ENCODE data around the gene USP49. TPM values are rescaled to one million over a fixed set of nuclear protein-coding genes. Genes with fewer than 3 reads are reported as not detected.
A peak's percentile ranks its signal among the peaks of the same experiment; 100 is the strongest.

Gene USP49
- total and polyA plus RNA-seq, 11 donors: 0.87 to 3.4 (median 1.7) TPM

DNA sequence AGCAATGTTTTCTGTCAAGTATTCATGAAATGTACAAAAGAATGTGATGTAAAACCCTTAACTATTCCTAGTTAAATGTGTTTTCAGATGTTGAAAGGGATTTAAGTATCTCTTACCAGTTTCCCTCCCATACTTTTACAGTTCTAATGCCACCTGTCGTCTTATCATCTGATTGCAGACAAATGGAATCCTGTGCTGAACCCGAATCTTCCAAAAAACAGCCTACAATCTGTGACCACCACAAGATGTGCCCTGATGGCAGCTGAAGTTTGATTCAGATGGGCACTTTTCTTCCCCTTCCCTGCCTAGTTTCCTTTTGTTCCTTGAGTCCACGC is 105.8 kb downstream of the USP49 start:
- Histone ChIP-seq H3K4me3 (peak overlapping the region in 1 of 12 donors; percentile 88), H3K36me3 (peaks cover 0 to 61% (median 42%) of the 10 kb centered on the region in 9 donors), H3K27ac (peak overlapping the region in 1 of 12 donors; percentile 3), H3K4me1 (peaks cover 12 to 58% (median 36%) of the 10 kb centered on the region in 12 donors), H3K27me3 (no peaks in the 10 kb centered on the region), H3K9me3 (no peaks in the 10 kb centered on the region)
- 58 to 66% (median 61%) methylated on average over 3 of the region's 3 CpGs for WGBS, 4 donors
- intact Hi-C loops (cut with DNase I): loop anchor here in 8 of 10 donors (5.0 to 10.0 kb wide), 11 partner anchors 85 to 775 kb away; partner anchors contain the start of genes BYSL (in 3 of the 8), MED20 (in 3 of the 8), MRPS10 (in 2 of the 8) and USP49 (in 2 of the 8)
- ATAC-seq (no peak), DNase-seq (no peak)
- TF ChIP-seq, protein P1, sequence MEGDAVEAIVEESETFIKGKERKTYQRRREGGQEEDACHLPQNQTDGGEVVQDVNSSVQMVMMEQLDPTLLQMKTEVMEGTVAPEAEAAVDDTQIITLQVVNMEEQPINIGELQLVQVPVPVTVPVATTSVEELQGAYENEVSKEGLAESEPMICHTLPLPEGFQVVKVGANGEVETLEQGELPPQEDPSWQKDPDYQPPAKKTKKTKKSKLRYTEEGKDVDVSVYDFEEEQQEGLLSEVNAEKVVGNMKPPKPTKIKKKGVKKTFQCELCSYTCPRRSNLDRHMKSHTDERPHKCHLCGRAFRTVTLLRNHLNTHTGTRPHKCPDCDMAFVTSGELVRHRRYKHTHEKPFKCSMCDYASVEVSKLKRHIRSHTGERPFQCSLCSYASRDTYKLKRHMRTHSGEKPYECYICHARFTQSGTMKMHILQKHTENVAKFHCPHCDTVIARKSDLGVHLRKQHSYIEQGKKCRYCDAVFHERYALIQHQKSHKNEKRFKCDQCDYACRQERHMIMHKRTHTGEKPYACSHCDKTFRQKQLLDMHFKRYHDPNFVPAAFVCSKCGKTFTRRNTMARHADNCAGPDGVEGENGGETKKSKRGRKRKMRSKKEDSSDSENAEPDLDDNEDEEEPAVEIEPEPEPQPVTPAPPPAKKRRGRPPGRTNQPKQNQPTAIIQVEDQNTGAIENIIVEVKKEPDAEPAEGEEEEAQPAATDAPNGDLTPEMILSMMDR (IDR thresholded peaks at IDR 0.05): no peak
- TF ChIP-seq POLR2A (IDR thresholded peaks at IDR 0.05): no peak

DNA sequence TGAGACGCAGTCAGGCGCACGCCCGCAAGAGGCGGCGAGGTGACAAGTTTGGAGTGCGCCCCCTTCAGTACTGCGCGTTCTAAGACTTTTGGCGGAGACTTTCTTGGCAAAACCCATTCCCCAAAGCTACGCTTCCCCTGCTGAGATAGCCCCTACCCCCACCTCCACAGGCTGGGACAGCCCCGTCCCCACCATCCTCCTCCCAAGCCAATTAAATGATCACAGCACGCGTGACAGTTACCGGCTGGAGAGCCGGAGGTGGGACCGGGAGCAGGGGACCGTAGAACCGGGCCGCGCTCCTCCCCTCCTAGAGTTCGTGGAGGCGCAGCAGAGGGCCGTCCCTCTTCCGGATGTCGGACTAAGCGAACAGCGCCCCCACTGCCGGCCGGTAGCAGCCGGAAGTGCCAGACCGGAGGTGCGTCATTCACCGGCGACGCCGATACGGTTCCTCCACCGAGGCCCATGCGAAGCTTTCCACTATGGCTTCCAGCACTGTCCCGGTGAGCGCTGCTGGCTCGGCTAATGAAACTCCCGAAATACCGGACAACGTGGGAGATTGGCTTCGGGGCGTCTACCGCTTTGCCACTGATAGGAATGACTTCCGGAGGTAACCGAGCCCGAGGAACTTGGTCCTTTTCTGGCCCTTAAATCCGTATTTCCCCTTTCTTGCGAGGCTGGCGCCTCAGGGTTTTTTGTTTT is 107.8 kb downstream of the USP49 start, which contains the start of gene TOMM6:
Gene TOMM6, plus strand, starts transcription at position 476 of the 699 bp plus-strand sequence. Its CDS starts 4 bp downstream, at position 480.
- TF ChIP-seq, protein P1 (IDR thresholded peaks at IDR 0.05): peak; percentile 77 to 97 (median 90)
- TF ChIP-seq POLR2A (IDR thresholded peaks at IDR 0.05): peak in 1 of 2 donors; percentile 82
- Histone ChIP-seq H3K27me3 (no peaks in the 10 kb centered on the region), H3K27ac (peak within 1 kb of the TSS; percentile 83 to 99 (median 94)), H3K36me3 (peaks cover 0 to 46% (median 37%) of the 10 kb centered on the region in 9 donors), H3K4me3 (peak within 1 kb of the TSS; percentile 43 to 99 (median 88)), H3K9me3 (no peaks in the 10 kb centered on the region), H3K4me1 (peaks cover 12 to 56% (median 34%) of the 10 kb centered on the region in 12 donors)
- intact Hi-C loops (cut with DNase I): loop anchor here in 9 of 10 donors (1.0 to 10.0 kb wide), 14 partner anchors 83 to 777 kb away; partner anchors contain the start of genes BYSL (in 8 of the 9), MED20 (in 8 of the 9), MRPS10 (in 2 of the 9) and USP49 (in 2 of the 9)
- peak; percentile 96 to 98 (median 97) for DNase-seq
- peak; percentile 85 to 93 (median 86) for ATAC-seq
- whole genome bisulfite sequencing, 4 donors: 0 to 1% (median 1%) methylated on average over 53 to 55 of the region's 55 CpGs

DNA sequence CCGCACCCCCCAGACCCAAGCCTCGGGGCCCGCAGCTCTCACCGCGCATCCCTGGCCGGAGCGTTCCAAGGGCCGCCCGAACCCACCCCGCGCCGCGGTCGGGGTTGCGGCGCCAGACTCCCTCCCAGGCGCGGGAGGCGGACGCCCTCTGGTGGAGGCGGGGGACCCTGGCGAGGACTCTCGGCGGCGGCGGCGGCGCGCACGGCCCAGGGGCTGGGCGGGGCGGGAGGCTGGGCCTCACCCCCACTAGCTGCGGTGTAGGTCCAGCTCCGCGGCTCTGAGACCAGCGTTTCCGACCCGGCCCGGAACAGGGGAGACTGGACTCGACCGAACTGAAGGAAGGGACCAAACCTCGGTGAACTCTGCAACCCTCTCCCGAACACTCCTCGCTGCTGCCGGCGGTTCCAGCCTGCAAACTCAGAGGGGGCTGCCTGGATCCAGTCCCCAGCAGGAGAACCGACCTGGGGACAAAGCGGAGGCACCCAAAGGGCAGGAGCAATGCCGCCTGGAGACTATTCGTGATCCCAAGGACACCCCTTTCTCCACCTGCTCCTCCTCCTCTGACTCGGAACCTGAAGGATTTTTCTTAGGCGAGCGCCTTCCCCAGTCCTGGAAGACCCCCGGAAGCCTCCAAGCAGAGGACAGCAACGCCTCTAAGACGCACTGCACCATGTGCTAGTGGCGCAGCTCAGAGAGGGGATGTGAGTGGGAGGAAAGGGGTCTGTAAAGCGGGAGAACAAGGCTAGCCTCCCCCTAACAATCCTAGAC is 108.5 kb downstream of the USP49 start:
- Histone ChIP-seq H3K9me3 (no peaks in the 10 kb centered on the region), H3K4me3 (peak overlapping the region; percentile 43 to 99 (median 88)), H3K27me3 (no peaks in the 10 kb centered on the region), H3K4me1 (peaks cover 12 to 57% (median 35%) of the 10 kb centered on the region in 12 donors), H3K27ac (peak overlapping the region; percentile 83 to 99 (median 94)), H3K36me3 (peaks cover 0 to 39% (median 30%) of the 10 kb centered on the region in 9 donors)
- DNase-seq (peak; percentile 89 to 96 (median 91)), ATAC-seq (peak; percentile 88 to 90 (median 90))
- 1 to 4% (median 2%) methylated on average over 28 to 58 of the region's 58 CpGs for WGBS, 4 donors
- intact Hi-C loops (cut with DNase I): loop anchor here in 9 of 10 donors (1.0 to 10.0 kb wide), 14 partner anchors 82 to 778 kb away; partner anchors contain the start of genes BYSL (in 8 of the 9), MED20 (in 8 of the 9), MRPS10 (in 2 of the 9) and USP49 (in 2 of the 9)
- TF ChIP-seq POLR2A (IDR thresholded peaks at IDR 0.05): peak in 1 of 2 donors; percentile 38
- TF ChIP-seq, protein P1 (IDR thresholded peaks at IDR 0.05): peak; percentile 70 to 94 (median 85)

All from heart left ventricle (tissue), 16 donors.